Lower leg skin (tissue), 4 donors: ENCODE data around the gene ZFAND3. TPM values are rescaled to one million over a fixed set of nuclear protein-coding genes. Genes with fewer than 3 reads are reported as not detected.
"Not testable (repeated sequence)": the region's sequence is repeated elsewhere in the genome, so short reads cannot be mapped to it uniquely, and the experiment has no call there.

Source experiments
- DNase-seq, 2 donors: peaks; one replicate each; pipeline ENCODE4 v3.0.0-alpha.2; 2019; ENCODE audit warnings: low spot score in 2 of 2
- H3K4me3 ChIP-seq: fragments of 200-600 bp; sonication (generic); 2 replicates; pipeline ENCODE4 v1.5.1; 2017; ENCODE audit warnings: mild to moderate bottlenecking, low read depth; ENCODE audit not compliant: poor library complexity, severe bottlenecking
- POLR2A ChIP-seq, 2 donors: fragments of 450-650 bp; IDR thresholded peaks; one replicate each; pipeline ENCODE4 v1.6.1; 2016 to 2017; ENCODE audit warnings: antibody characterized with exemption in 2 of 2, mild to moderate bottlenecking in 1 of 2, moderate library complexity in 1 of 2
- WGBS, 2 donors: methylation state at CpG; one replicate each; pipeline ENCODE4 v1.1.5; 2018; 5-methylcytosine and 5-hydroxymethylcytosine counted together
- intact Hi-C: fragments of 100-400 bp; cut with DNase I; formaldehyde crosslinking; loops from one replicate; pipeline ENCODE4 v1.15.0; 2023; ENCODE audit warnings: low total_unique reads
- total RNA-seq, 4 donors: library from RNA; depleted of rRNA; stranded (reverse); fragments of >200 nt; gene quantifications; one replicate each; pipeline ENCODE4 v1.1.0, GENCODE V29; 2016
- TF ChIP-seq, protein P1 (sequence below), 3 donors: fragments of 450-650 bp; IDR thresholded peaks; one replicate each; pipeline ENCODE4 v1.5.1; 2016; ENCODE audit warnings: antibody characterized with exemption in 3 of 3, mild to moderate bottlenecking in 3 of 3, moderate library complexity in 2 of 3

Gene ZFAND3
- total RNA-seq, 4 donors from 2014 or later: 26.3 to 40.8 (median 30.3) TPM

DNA sequence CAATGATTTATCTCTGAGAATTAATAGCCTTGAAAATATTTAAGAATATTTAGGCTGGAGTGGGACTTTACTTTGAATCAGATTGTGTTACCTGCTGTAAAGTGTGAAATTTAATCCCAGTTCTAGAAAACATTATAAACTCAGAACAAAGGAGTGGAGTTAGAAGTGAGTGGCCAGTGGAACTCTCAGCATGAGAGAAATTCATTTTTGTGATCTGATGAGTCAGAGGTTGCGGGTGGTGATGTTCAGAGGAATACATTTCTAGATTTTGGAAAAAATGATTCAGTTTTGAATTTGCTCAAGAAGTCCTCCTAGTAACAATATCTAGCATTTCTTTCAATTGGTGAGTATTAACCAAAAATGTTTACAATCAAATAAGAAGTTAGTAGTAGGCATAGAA, 167.5 kb downstream of the ZFAND3 start:
- DNase-seq: no peak
- intact Hi-C loops: no loop called here

DNA sequence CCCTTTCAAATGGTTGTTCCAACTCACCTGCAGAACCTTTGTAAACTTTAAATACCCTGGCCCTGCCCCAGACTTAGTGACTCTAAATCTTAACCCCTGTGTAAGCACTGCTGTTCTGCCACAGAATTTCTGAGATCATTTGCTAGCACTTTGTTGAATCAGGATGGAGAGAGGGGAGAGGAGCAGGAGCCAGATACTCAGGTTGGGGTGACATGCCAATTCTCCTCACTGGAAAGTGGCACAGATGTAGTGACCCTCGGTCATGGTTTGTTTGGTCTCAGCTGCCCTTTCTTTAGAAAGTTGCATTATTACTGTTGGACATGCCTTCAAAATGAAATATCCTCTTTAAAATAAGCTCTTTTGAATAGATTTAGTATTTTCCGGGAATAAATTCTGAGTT, 168.0 kb downstream of the ZFAND3 start:
- TF ChIP-seq, protein P1, sequence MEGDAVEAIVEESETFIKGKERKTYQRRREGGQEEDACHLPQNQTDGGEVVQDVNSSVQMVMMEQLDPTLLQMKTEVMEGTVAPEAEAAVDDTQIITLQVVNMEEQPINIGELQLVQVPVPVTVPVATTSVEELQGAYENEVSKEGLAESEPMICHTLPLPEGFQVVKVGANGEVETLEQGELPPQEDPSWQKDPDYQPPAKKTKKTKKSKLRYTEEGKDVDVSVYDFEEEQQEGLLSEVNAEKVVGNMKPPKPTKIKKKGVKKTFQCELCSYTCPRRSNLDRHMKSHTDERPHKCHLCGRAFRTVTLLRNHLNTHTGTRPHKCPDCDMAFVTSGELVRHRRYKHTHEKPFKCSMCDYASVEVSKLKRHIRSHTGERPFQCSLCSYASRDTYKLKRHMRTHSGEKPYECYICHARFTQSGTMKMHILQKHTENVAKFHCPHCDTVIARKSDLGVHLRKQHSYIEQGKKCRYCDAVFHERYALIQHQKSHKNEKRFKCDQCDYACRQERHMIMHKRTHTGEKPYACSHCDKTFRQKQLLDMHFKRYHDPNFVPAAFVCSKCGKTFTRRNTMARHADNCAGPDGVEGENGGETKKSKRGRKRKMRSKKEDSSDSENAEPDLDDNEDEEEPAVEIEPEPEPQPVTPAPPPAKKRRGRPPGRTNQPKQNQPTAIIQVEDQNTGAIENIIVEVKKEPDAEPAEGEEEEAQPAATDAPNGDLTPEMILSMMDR (IDR thresholded peaks at IDR 0.05): no peak
- no peak for TF ChIP-seq POLR2A (IDR thresholded peaks at IDR 0.05)
- no peak overlapping the region for H3K4me3 ChIP-seq
- WGBS, 2 donors: 74 to 79% methylated on average over 2 of the region's 2 CpGs
- no peak for DNase-seq
- intact Hi-C loops: no loop called here

More for the DNA sequence above, 167.5 kb downstream of the ZFAND3 start:
- no peak overlapping the region for H3K4me3 ChIP-seq
- WGBS, 2 donors: 76 to 79% methylated on average over 1 of the region's 1 CpG
- TF ChIP-seq, protein P1 (IDR thresholded peaks at IDR 0.05): no peak
- TF ChIP-seq POLR2A (IDR thresholded peaks at IDR 0.05): no peak

DNA sequence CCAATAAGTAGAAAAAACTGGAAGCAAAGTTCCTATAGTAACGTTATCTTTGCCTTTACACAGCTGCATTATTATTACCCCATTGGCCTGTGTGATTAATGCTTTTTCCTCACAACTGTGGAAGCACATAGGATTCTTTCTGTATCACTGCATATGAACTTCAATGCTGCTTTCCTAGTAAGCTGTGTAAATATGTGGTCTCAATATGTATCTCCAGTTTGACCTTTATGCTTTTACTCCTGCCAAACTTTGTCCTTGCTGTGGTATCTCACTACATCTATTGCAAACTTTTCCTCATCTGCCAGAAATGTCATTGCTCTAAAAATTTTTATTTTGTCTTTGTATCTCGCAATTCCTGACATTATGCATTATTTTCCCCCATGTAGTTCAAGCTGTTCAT, 168.6 kb downstream of the ZFAND3 start:
- TF ChIP-seq, protein P1 (IDR thresholded peaks at IDR 0.05): no peak
- no peak for TF ChIP-seq POLR2A (IDR thresholded peaks at IDR 0.05)
- intact Hi-C loops: no loop called here
- no peak for DNase-seq
- H3K4me3 ChIP-seq: no peak overlapping the region
- WGBS, 2 donors: 80% methylated on average over 2 of the region's 2 CpGs

DNA sequence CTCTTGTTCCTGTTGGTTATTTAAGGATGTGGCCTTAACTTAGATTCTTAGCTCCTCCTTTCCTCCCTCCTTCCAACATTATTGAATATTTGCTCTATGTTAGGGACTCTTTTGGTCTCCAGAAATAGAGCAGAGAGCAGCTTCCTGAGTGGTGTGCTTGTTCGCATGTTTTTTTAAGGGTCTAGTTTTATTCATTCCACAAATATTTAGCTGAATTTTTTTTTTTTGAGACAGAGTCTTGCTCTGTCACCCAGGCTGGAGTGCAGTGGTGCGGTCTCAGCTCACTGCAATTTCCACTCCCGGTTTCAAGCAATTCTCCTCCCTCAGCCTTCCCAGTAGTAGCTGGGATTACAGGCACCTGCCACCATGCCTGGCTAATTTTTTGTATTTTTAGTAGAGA, 169.2 kb downstream of the ZFAND3 start:
- WGBS, 2 donors: 47 to 59% methylated on average over 3 of the region's 3 CpGs
- intact Hi-C loops: no loop called here
- no peak for TF ChIP-seq POLR2A (IDR thresholded peaks at IDR 0.05)
- TF ChIP-seq, protein P1 (IDR thresholded peaks at IDR 0.05): no peak
- no peak for DNase-seq
- H3K4me3 ChIP-seq: no peak overlapping the region

DNA sequence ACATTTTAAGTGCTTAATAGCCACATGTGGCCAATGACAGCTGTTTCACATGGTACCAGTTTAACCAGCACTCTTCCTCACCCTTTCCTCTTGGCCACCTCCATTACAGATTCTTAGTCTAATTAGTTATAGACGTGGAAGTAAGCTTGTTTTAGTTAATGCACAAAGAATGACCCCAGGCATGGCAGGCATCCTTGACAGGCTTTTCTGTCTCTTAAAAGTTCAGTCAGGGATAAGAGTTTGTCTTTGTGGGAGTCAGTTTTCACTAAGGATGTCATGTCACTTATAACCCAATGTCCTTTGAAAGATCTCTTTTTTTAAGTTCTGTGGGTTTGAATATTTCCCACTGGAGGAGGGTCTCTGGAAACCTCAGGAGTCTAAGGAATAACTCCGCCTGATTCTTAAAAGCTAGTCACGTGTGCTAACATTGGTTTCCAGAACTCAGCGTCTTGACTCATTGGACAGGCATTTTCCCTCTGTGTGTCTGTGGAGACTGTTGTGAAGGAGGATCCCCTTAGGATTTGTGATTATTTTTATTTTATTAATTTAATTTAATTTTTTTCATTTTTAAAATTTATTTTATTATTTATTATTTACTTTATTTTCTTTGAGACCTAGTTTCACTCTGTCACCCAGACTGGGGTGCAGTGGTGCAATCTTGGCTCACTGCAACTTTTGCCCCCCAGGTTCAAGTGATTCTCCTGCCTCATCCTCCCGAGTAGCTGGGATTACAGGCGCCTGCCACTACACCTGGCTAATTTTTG, 171.4 kb downstream of the ZFAND3 start:
- H3K4me3 ChIP-seq: no peak overlapping the region
- intact Hi-C loops: no loop called here
- DNase-seq: no peak
- WGBS, 2 donors: 29 to 30% methylated on average over 6 of the region's 6 CpGs
- TF ChIP-seq, protein P1 (IDR thresholded peaks at IDR 0.05): no peak
- no peak for TF ChIP-seq POLR2A (IDR thresholded peaks at IDR 0.05)

DNA sequence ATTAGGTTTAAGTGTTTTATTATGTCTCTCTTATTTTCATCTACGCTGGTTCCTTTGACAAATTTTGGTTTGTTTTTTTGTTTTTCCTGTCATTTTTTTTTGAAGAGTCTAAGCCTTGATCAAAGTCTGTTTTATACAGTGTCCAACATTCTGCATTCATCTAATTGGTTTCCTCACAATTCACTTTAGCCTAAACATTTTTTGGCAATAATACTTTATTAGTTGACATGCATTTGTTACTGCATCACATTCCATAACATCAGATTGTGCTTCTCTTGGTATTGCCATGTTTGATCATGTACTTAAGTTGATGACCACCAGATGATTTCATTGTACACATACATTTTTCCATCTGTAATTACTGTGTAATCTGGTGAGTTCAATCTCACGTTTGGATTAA, 173.2 kb downstream of the ZFAND3 start:
- TF ChIP-seq POLR2A (IDR thresholded peaks at IDR 0.05): no peak
- TF ChIP-seq, protein P1 (IDR thresholded peaks at IDR 0.05): no peak
- DNase-seq: no peak
- intact Hi-C loops: no loop called here
- H3K4me3 ChIP-seq: no peak overlapping the region
- WGBS, 2 donors: 81 to 82% methylated on average over 2 of the region's 2 CpGs

DNA sequence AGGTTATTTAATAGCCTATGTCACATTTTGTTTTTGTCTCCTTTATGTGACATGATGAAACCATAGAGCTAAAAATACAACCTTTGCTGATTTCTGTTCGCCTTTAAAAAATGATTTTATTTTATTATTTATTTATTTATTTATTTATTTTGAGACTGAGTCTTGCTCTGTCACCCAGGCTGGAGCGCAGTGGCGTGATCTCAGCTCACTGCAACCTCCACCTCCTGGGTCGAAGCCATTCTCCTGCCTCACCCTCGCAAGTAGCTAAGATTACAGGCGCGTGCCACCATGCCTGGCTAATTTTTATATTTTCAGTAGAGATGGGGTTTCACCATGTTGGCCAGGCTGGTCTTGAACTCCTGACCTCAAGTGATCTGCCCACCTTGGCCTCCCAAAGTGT, 173.7 kb downstream of the ZFAND3 start:
- WGBS, 2 donors: 94 to 97% methylated on average over 7 of the region's 7 CpGs
- DNase-seq, intact Hi-C loops, H3K4me3 ChIP-seq: not testable (repeated sequence)
